ENCODE measurements around the gene TMEM72.

- TF ChIP-seq CTCF (IDR thresholded peaks at IDR 0.05), result no peak
- TF ChIP-seq POLR2A (IDR thresholded peaks at IDR 0.05), result no peak
These were observed 11.8 kb downstream of the TMEM72 start for GRCh38 chr10:44922796-44923545.
